GM19463 (cell line): ENCODE measurements around the gene PITPNM1.

Source experiments
- ATAC-seq: cut with Tn5 transposase; IDR thresholded peaks from one replicate; pipeline ENCODE4 v1.9.1; 2021; ENCODE audit warnings: mild to moderate bottlenecking, moderate library complexity; ENCODE audit not compliant: unreplicated experiment

Gene PITPNM1

DNA sequence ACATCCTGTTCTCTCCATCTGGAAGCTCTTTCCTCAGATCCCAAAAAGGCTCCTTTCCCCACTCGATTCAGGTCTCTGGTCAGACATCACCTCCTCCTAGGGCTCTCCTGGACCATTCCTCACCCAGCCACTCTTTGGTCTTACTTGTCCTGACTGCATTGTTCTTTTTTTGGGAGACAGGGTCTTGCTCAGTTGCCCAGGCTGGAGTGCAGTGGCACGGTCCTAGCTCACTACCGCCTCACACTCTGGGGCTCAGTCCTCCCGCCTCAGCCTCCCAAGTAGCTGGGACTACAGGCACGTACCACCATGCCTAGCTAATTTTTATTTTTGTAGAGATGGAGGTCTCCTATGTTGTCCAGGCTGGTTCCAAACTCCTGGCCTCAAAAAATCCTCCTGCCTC is 59.6 kb downstream of the PITPNM1 start:
- ATAC-seq, result no peak

DNA sequence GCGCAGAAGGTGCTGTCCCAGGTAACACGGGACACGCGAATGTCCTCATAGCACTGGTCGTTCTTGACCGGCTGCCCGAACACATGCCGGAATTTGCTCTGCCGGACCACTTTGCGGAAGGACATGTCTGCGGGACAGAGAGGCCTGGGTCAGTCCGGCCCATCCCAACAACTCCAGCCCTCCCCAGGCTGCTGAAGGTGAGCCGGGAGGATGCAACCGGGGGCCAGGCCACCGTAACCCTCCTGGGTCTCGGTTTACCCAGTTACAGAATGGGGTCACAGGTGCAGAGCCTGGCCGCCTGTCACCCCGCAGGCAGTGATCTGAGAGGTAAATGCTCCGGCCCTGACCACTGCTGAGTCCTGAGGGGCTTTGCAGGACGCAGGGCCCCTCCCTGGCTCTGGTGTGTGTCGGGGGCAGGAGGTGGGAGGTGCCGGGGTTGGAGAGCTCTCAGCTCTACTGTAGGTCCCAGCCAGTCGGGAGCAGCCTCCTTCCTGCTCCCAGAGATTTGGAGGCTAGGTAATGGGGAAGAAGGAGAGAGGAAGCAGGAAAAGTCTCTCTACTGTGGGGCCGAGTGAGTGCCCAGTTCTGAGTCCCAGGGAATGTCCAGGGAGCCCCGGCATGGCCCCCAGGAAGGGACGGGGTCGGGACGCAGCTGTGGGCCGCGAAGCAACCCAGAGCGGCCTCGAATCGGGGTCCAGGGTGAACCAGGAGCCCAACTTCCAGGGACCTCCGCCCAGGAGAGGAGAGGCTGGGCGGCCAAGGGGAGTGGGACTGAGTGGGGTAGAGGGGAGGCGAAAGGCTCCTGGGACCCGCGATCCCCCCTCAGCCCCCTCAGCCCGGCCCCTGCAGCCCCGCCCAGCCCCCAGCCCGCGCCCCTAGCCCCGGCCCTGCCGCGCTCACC is 62.4 kb downstream of the PITPNM1 start:
- no peak for ATAC-seq
